Activated T-helper 17 cell treated with anti-CD3 and anti-CD28 coated beads, Interleukin-2, amount 50 U/mL, for 72 hours (primary cell): ENCODE measurements around the gene CAPN3. TPM values are rescaled to one million over a fixed set of nuclear protein-coding genes. Genes with fewer than 3 reads are reported as not detected.

Experiments used
- ATAC-seq: fragments of 150-1000 bp; cut with Tn5 transposase; replicated peaks from 2 replicates; pipeline ENCODE4 v1.10.0; 2021; ENCODE audit warnings: mild to moderate bottlenecking, moderate library complexity
- H3K27ac Mint-ChIP-seq: one replicate; pipeline ENCODE4 v1.8.0; 2022; ENCODE audit warnings: mixed read lengths
- H3K27me3 Mint-ChIP-seq: one replicate; pipeline ENCODE4 v1.8.0; 2022; ENCODE audit warnings: mixed read lengths
- H3K36me3 Mint-ChIP-seq: one replicate; pipeline ENCODE4 v1.8.0; 2022; ENCODE audit warnings: low read depth, mild to moderate bottlenecking, mixed read lengths
- H3K4me1 Mint-ChIP-seq: one replicate; pipeline ENCODE4 v1.8.0; 2022; ENCODE audit warnings: mixed read lengths
- H3K4me3 Mint-ChIP-seq: one replicate; pipeline ENCODE4 v1.8.0; 2022; ENCODE audit warnings: mild to moderate bottlenecking, mixed read lengths
- H3K9me3 Mint-ChIP-seq: one replicate; pipeline ENCODE4 v1.8.0; 2022; ENCODE audit warnings: mixed read lengths
- total RNA-seq, 2 donors: library from RNA; stranded (reverse); gene quantifications; one replicate each; pipeline ENCODE4 v1.2.3, GENCODE V29; 2022

The CAPN3 gene
- total RNA-seq, 2 donors from 2014 or later = 3.2 to 4.6 TPM

DNA sequence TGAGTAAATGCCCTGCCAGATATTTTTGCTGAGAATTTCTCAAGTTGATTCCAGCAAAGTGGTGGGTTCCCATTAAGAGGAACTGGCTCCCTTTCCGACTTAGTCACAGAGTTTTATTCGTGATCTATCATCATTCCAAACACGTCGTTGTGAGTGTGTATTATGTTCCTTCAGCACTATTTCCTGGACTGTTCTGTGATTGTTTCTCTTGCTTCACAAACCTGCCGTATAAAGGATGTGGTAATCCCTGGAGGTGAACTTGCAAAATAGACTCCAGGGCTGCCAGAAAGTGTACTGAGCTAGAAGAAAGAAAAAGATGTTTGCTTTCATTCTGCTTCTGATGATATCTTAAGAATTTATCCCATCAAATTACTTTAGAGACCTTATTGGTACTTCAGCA lies 14.5 kb upstream of the CAPN3 start:
- Mint-ChIP-seq H3K27ac (no peak overlapping the region), H3K27me3 (no peaks in the 10 kb centered on the region), H3K36me3 (peaks cover 49% of the 10 kb centered on the region), H3K4me1 (no peaks in the 10 kb centered on the region), H3K4me3 (no peak overlapping the region), H3K9me3 (no peaks in the 10 kb centered on the region)
- ATAC-seq = no peak

DNA sequence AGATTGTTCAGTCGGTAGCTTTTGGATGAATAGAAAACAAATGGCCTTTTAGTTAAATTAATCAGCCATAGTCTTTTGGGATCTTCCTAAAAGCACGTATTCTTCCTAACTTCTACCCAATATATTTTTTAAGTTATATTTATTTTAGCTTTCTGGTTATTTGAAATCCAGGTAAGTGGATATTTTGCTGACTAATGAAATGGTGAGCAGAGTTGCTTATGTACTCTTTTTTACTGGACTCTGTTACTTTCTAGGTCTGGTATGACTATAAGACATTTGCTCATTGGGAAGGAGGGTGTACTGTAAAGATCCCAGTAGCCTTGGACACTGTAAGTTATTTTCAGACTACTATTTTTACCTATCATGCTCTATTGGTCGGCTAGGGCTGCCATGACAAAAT lies 13.8 kb upstream of the CAPN3 start:
- no peak overlapping the region for H3K27ac Mint-ChIP-seq
- H3K9me3 Mint-ChIP-seq = no peaks in the 10 kb centered on the region
- H3K4me1 Mint-ChIP-seq = no peaks in the 10 kb centered on the region
- ATAC-seq = no peak
- no peaks in the 10 kb centered on the region for H3K27me3 Mint-ChIP-seq
- peaks cover 56% of the 10 kb centered on the region for H3K36me3 Mint-ChIP-seq
- no peak overlapping the region for H3K4me3 Mint-ChIP-seq

- Mint-ChIP-seq H3K9me3 (no peaks in the 10 kb centered on the region), H3K4me3 (no peak overlapping the region), H3K36me3 (peaks cover 72% of the 10 kb centered on the region), H3K4me1 (no peaks in the 10 kb centered on the region), H3K27ac (no peak overlapping the region), H3K27me3 (no peaks in the 10 kb centered on the region)
- peak; percentile 42 for ATAC-seq
These were observed 11.2 kb upstream of the CAPN3 start for GRCh38 chr15:42348083-42348482.

DNA sequence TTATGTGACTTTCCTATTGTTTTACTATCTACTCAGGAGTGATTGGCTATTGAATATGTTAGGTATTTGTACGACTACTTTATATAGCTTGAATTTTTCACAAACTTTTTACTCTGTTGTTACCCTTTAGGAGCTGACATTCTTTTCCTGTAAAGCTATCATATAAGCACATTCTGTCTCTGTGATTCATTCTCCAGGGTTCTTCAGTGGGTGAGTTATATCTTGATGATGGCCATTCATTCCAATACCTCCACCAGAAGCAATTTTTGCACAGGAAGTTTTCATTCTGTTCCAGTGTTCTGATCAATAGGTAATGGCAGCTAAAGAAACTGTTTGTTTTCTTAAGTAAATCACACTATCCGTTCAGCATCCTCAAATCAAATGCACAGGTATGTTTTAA lies 10.1 kb upstream of the CAPN3 start:
- H3K4me3 Mint-ChIP-seq = no peak overlapping the region

GRCh38 chr15:42352401-42352800 lies 6.9 kb upstream of the CAPN3 start:
- Mint-ChIP-seq H3K4me1 (no peaks in the 10 kb centered on the region), H3K9me3 (no peaks in the 10 kb centered on the region), H3K4me3 (no peak overlapping the region), H3K36me3 (peaks cover 47% of the 10 kb centered on the region), H3K27ac (no peak overlapping the region), H3K27me3 (no peaks in the 10 kb centered on the region)
- ATAC-seq = no peak

More for the DNA sequence above, 10.1 kb upstream of the CAPN3 start:
- peak; percentile 57 for ATAC-seq
- Mint-ChIP-seq H3K36me3 (peaks cover 73% of the 10 kb centered on the region), H3K4me1 (no peaks in the 10 kb centered on the region), H3K27me3 (no peaks in the 10 kb centered on the region), H3K27ac (peak overlapping the region; percentile 16), H3K9me3 (no peaks in the 10 kb centered on the region)

- Mint-ChIP-seq H3K27ac (no peak overlapping the region), H3K4me3 (no peak overlapping the region), H3K4me1 (no peaks in the 10 kb centered on the region), H3K27me3 (no peaks in the 10 kb centered on the region), H3K36me3 (peaks cover 47% of the 10 kb centered on the region), H3K9me3 (no peaks in the 10 kb centered on the region)
- ATAC-seq = no peak
These were observed 6.2 kb upstream of the CAPN3 start for GRCh38 chr15:42353061-42353460.

DNA sequence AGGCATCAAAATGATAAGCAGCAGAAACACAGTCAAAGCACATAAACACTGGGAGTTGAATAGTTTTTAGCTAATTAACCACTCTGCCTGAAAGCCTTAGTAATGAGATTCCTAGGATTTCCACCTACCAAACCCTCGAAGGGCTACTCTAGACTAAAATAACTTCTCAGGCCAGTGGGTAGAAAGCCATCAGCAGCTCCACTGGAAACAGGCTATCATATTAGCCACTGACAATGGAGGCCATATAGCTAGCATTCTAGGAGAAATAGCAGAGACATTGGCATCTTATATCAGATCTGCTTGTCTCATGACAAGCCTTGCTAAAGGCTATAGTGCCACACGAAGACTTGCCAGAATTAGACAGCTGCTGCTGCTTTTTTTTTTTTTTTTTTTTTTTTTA lies 4.5 kb upstream of the CAPN3 start:
- Mint-ChIP-seq H3K36me3 (peaks cover 38% of the 10 kb centered on the region), H3K9me3 (no peaks in the 10 kb centered on the region), H3K4me1 (no peaks in the 10 kb centered on the region), H3K27me3 (no peaks in the 10 kb centered on the region), H3K27ac (no peak overlapping the region), H3K4me3 (no peak overlapping the region)
- no peak for ATAC-seq

DNA sequence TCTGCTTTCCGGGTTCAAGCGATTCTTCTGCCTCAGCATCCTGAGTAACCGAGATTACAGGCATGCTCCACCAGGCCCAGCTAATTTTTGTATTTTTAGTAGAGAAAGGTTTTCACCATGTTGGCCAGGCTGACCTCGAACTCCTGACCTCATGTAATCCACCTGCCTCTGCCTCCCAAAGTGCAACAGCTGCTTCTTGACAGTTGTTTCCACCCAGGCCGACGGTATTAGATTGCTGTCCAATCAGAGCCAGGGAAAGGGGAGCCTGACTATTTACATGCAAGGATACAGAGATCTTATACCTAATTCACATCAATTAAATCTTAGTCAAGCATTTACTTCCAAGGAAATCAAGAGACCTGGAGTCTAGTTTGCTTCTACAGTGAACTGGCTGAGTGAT lies 4.0 kb upstream of the CAPN3 start:
- H3K36me3 Mint-ChIP-seq = peaks cover 33% of the 10 kb centered on the region
- H3K9me3 Mint-ChIP-seq = no peaks in the 10 kb centered on the region
- no peaks in the 10 kb centered on the region for H3K27me3 Mint-ChIP-seq
- no peak overlapping the region for H3K27ac Mint-ChIP-seq
- H3K4me1 Mint-ChIP-seq = no peaks in the 10 kb centered on the region
- H3K4me3 Mint-ChIP-seq = no peak overlapping the region
- no peak for ATAC-seq

- ATAC-seq = no peak
- Mint-ChIP-seq H3K4me1 (no peaks in the 10 kb centered on the region), H3K9me3 (no peaks in the 10 kb centered on the region), H3K27me3 (no peaks in the 10 kb centered on the region), H3K4me3 (no peak overlapping the region), H3K36me3 (peaks cover 19% of the 10 kb centered on the region), H3K27ac (no peak overlapping the region)
These were observed 2.5 kb upstream of the CAPN3 start for GRCh38 chr15:42356851-42357250.

GRCh38 chr15:42358141-42358540 lies 1.2 kb upstream of the CAPN3 start:
- H3K4me3 Mint-ChIP-seq = no peak overlapping the region
- no peaks in the 10 kb centered on the region for H3K27me3 Mint-ChIP-seq
- no peaks in the 10 kb centered on the region for H3K4me1 Mint-ChIP-seq
- H3K27ac Mint-ChIP-seq = no peak overlapping the region
- H3K9me3 Mint-ChIP-seq = no peaks in the 10 kb centered on the region
- no peak for ATAC-seq
- H3K36me3 Mint-ChIP-seq = peaks cover 10% of the 10 kb centered on the region

GRCh38 chr15:42359985-42360384 lies 684 bp downstream of the CAPN3 start:
- no peak for ATAC-seq
- no peaks in the 10 kb centered on the region for H3K27me3 Mint-ChIP-seq
- no peaks in the 10 kb centered on the region for H3K9me3 Mint-ChIP-seq
- no peaks in the 10 kb centered on the region for H3K36me3 Mint-ChIP-seq
- H3K4me3 Mint-ChIP-seq = no peak overlapping the region
- no peaks in the 10 kb centered on the region for H3K4me1 Mint-ChIP-seq
- no peak overlapping the region for H3K27ac Mint-ChIP-seq

DNA sequence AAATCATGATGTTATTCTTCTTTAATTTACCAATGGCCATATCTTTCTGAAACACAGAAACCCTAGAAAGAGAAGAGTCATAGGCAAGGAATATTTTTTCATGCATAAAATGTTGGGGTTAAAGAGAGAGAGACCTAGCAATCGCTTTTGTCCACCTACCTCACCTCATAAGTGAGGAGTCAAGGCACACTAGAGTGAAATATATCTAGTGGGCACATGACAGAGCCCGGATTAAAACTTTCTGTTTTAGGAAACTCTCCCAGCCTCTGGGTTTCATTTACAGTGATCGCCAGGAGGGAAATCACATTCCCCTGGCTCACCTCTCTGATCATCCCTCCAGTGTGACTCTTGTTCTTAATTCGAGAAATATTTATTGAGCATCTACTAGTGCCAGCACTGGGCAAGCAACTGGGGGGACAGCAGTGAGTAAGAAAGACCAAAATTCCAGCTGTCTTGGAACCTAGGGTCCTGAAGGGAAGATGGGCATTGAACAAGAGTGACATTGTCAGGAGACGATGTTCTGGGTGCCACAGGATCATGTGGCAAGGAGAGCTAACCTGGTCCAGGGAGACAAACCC lies 1.3 kb downstream of the CAPN3 start:
- Mint-ChIP-seq H3K36me3 (no peaks in the 10 kb centered on the region), H3K4me3 (no peak overlapping the region), H3K27ac (no peak overlapping the region)

DNA sequence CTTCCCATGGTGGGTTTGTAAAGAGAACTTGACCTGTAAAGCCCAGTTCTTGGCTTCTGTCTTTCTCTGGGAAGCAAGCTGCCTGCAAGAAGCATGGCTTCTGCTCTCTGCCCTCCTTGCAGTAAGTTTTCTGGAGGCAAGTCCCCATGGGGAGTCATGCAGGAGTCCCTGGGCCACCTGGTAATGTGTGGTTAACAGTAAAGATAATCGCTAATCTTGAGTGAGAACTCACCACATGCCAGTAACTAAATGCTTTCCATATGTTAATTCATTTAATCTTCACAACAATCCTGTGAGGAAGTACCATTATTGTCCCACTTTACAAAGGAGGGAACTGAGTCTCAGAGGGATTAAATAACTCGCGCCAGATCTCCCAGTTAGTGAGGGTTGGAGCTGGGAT lies 4.2 kb downstream of the CAPN3 start:
- Mint-ChIP-seq H3K27me3 (no peaks in the 10 kb centered on the region), H3K4me1 (no peaks in the 10 kb centered on the region), H3K9me3 (no peaks in the 10 kb centered on the region), H3K27ac (no peak overlapping the region), H3K4me3 (no peak overlapping the region), H3K36me3 (no peaks in the 10 kb centered on the region)
- ATAC-seq = no peak

More for the DNA sequence above, 1.3 kb downstream of the CAPN3 start:
- Mint-ChIP-seq H3K9me3 (no peaks in the 10 kb centered on the region), H3K27me3 (no peaks in the 10 kb centered on the region), H3K4me1 (no peaks in the 10 kb centered on the region)
- ATAC-seq = no peak

DNA sequence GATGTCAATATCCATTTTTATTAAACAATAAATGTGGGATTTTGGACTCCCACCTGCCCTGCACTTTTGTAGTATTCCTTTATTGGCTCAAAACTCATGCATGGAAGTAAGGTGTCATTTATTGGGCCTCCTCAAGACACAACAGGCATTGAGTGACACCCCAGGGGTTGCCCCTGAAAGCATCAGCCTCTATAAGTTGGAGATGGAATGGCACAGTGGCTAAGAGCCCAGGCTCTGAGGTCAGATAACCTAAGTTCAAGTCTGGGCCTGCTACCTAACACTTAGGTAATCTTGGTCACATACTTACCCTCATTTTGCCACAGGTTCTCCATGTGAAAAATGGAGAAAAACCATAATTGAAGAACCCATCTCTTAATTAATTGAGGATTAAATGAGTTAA lies 4.6 kb downstream of the CAPN3 start:
- no peaks in the 10 kb centered on the region for H3K36me3 Mint-ChIP-seq
- H3K4me3 Mint-ChIP-seq = no peak overlapping the region
- no peak for ATAC-seq
- no peaks in the 10 kb centered on the region for H3K4me1 Mint-ChIP-seq
- H3K27me3 Mint-ChIP-seq = no peaks in the 10 kb centered on the region
- H3K9me3 Mint-ChIP-seq = no peaks in the 10 kb centered on the region
- no peak overlapping the region for H3K27ac Mint-ChIP-seq

DNA sequence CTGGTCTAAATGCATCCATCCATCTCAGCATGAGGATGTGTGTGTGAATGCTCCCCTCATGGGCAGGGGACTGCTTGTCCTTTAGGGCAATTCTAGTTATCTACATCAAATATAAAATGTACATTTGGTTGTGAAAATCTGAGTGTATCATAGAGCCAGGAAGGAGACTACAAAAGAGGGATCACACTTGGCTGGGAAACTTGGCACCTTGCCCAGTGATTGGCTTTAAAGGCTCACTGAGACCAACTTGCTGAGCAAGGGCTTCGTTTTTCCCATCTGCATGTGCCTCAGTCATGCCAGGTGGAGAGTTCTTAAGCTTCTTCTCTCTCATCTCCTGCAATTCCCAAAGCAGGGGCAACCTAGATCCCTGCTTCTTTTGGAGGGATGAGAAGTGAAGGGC lies 5.2 kb downstream of the CAPN3 start:
- Mint-ChIP-seq H3K4me3 (no peak overlapping the region), H3K27ac (no peak overlapping the region), H3K4me1 (no peaks in the 10 kb centered on the region), H3K9me3 (no peaks in the 10 kb centered on the region), H3K27me3 (no peaks in the 10 kb centered on the region), H3K36me3 (no peaks in the 10 kb centered on the region)
- no peak for ATAC-seq

DNA sequence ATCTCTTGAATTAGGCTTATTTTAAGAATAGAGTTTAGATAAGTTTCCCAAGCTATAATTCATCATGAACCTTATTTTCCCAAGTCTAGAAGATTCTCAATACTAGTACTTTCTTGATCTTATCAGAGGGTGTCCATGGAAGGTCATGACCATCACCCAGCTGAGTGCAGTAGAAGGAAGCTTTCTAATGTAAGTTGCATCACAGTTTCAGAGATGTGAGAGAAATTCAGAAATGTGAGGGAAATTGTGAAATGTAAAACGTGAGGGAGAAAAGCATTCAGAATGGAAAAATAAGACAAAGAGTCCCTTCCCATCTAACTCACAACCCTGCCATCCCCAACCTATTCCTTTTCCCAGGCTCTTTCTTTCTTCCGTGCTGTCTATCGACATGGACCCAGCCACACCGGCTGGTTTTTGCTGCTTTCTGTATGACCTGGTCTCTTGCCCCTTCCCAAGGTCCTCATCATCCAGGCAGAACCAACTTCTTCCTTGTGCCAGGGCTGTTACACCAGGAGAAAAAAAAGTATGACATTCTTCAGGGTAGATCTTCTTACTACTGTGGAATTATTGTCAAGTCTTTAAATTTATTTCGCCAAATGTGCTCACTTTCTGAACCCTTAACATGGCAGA lies 6.7 kb downstream of the CAPN3 start:
- no peaks in the 10 kb centered on the region for H3K9me3 Mint-ChIP-seq
- H3K27me3 Mint-ChIP-seq = no peaks in the 10 kb centered on the region
- H3K27ac Mint-ChIP-seq = no peak overlapping the region
- H3K4me3 Mint-ChIP-seq = no peak overlapping the region
- ATAC-seq = no peak
- no peaks in the 10 kb centered on the region for H3K4me1 Mint-ChIP-seq
- no peaks in the 10 kb centered on the region for H3K36me3 Mint-ChIP-seq
